GM12865 (cell line): ENCODE data around the gene CCDC121.

Experiments used
- DNase-seq: peaks from one replicate; pipeline ENCODE4 v3.0.0; 2010; ENCODE audit warnings: low read depth
- H3K4me3 ChIP-seq: 2 replicates; pipeline ENCODE4 v1.5.1; 2011; ENCODE audit warnings: mild to moderate bottlenecking, low read depth, low read length, control low read depth
- CTCF ChIP-seq: IDR thresholded peaks from 2 replicates; pipeline ENCODE4 v1.5.1; 2011; ENCODE audit warnings: low read length, control low read depth, low read depth, inconsistent platforms; ENCODE audit not compliant: insufficient read depth; ENCODE audit errors: missing control alignments

Gene CCDC121

GRCh38 chr2:27582129-27582694 lies 46.6 kb downstream of the CCDC121 start:
- peak; percentile 15 for DNase-seq
- no peak for TF ChIP-seq CTCF
- H3K4me3 ChIP-seq: peak overlapping the region; percentile 84

DNA sequence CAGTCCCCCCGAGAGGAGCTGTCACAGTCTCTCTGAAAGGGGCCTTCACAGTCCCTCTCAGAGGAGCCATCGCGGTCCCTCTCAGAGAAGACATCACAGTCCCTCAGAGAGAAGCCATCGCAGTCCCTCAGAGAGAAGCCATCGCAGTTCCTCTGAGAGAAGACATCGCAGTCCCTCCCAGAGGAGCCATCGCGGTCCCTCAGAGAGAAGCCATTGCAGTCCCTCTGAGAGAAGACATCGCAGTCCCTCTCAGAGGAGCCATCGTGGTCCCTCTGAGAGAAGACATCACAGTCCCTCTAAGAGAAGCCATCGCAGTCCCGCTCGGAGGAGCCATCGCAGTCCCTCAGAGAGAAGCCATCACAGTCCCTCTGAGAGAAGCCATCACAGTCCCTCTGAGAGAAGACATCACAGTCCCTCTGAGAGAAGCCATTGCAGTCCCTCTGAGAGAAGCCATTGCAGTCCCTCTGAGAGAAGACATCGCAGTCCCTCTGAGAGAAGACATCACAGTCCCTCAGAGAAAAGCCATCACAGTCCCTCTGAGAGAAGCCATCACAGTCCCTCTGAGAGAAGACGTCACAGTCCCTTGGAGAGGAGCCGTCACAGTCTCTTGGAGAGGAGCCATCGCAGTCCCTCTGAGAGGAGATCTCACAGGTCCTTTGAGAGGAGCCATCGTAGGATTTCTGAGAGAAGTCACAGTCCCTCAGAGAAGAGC lies 47.2 kb downstream of the CCDC121 start:
- DNase-seq: no peak
- H3K4me3 ChIP-seq: no peak overlapping the region
- no peak for TF ChIP-seq CTCF
